HG03039 (cell line): ENCODE measurements around the gene SMIM15.

ENCODE experiments used
- ATAC-seq: cut with Tn5 transposase; IDR thresholded peaks from one replicate; pipeline ENCODE4 v1.9.1; 2021; ENCODE audit warnings: mild to moderate bottlenecking, moderate library complexity; ENCODE audit not compliant: unreplicated experiment

The SMIM15 gene

DNA sequence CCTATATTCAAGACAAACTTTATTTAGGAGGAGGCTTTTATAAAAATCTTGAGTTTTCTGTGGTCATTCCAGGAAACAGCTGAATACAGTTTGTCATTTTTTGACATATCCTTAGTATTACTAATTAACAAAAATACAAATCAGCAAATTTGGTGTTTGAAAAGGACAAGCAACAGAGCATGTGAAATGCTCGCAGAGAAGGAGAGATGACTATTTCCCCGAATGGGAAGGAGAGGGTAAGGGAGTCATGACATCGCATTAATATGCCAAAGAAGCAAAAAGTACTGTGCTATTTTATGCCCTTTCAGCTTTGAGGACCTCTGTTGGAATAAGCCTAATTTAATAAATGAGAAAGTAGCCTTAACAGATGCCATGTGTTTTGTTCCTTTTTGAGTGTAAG, 1.8 kb downstream of the SMIM15 start:
- ATAC-seq, result no peak

DNA sequence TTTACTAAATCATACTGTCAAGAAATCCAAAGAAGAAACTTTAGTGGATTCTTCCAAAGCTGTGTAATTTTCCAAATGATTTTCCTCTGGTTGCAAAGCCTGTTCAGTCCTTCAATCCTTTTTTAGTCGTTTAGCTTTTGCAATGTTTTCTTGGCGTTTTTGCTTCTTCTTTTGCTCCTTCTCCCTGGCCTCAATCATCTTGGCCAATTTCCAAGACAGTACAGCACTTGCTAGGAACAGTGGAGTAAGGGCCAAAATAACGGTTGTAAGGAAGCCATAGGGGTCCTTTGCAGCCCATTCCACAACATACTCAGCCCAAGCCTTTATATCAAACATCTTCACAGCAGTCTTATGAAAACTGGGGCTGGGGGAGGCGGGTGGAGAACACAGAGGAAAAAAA, 2.4 kb downstream of the SMIM15 start:
- ATAC-seq, result no peak

- ATAC-seq, result no peak
Observed at GRCh38 chr5:61159070-61159469, 3.2 kb downstream of the SMIM15 start.

DNA sequence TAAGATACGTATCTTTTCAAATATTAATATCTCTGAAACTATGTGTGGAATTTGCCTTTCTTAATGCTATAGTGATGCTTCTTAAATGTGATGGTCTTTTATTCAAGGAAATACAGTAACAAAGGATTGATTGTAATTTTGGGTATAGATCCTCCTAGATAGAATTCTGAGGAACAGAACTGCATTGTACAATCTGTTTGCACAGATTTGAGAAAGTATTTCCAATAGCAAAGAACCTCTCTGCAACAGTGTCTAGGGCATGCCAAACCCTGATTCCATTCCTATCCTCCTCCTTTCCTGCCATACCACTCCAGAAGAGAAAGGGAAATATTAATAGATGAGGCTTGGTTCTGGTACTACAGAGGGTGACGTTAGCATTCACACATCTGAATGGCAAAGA, 10.4 kb downstream of the SMIM15 start:
- no peak for ATAC-seq

DNA sequence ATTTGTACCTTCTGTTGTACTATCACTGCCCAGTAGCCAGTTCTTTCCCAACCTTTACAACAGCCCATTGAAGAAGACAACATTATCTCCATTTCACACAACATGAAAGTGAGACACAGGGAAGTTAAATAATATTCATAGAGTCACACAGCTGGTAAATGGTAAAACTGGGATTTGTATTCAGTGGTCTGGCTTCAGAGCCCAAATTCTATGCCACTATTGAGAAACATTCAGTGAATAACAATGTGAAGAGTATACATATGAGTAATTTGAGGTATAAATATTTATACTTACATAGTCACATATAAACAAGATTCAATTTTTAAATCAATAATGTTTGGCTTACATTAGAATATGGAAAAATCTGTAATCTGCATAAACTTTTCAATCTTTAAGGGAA, 13.8 kb downstream of the SMIM15 start:
- no peak for ATAC-seq

- ATAC-seq, result no peak
Observed at GRCh38 chr5:61142811-61143210, 19.5 kb downstream of the SMIM15 start.

DNA sequence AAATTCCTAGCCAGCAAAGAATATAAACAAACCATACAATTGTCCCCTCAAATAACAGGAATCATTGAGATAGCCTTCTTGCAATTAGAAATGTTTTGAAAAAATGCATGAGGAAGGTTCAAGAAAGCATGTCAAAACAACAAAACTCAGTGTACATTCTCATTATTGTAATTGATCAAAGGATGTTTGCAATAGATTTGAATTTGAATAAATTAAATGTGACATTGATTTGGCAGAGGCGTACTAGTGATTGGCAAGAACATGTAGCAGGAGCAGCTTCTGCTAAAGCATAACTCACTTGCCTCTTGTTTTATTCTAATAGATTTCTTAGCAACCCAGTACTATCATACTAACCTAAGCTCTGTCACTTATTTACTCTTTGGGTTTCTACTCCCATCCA, 19.9 kb downstream of the SMIM15 start:
- no peak for ATAC-seq

- ATAC-seq, result no peak
Observed at GRCh38 chr5:61141801-61142200, 20.5 kb downstream of the SMIM15 start.

GRCh38 chr5:61139931-61140330, 22.3 kb downstream of the SMIM15 start:
- no peak for ATAC-seq

- no peak for ATAC-seq
Observed at GRCh38 chr5:61139094-61139873, 23.0 kb downstream of the SMIM15 start.

DNA sequence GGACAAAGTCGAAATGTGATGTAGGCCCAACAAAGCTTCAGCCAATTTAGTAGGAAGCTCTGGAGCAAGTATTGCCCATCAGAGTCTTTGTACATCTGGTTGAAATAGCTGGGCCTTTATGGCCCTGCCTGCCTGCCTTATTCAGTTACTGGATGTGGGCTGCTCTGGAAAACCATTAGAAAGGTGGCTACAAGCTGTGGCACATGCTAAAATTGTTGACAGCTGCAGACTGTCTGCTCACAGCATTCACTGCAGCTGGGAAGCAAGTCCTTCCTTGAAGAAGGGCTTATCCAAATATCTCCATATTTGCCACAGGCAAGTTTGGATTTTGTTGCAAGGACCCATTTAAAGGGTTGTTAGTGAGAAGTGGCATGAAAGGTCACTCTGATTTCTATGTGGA, 24.4 kb downstream of the SMIM15 start:
- no peak for ATAC-seq

- ATAC-seq, result no peak
Observed at GRCh38 chr5:61132559-61132958, 29.7 kb downstream of the SMIM15 start.

- ATAC-seq, result no peak
Observed at GRCh38 chr5:61130289-61130688, 32.0 kb downstream of the SMIM15 start.

DNA sequence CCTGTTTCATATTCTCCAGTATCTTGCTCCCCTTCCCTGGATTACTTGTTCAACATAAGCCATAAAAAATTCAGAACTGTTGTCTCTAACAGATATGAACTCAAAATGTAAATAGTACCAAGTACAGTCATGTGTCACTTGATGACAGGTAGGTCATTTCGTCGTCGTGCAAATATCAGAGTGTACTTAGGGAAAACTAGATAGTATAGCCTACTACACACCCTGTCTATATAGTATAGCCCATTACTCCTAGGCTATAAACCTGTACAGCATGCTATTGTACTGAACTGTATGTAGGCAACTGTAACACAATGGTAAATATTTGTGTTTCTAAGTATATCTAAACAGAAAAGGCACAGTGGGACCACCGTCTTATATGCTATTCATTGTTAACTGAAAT, 39.1 kb downstream of the SMIM15 start:
- ATAC-seq, result no peak

- ATAC-seq, result no peak
Observed at GRCh38 chr5:61120534-61120933, 41.7 kb downstream of the SMIM15 start.

DNA sequence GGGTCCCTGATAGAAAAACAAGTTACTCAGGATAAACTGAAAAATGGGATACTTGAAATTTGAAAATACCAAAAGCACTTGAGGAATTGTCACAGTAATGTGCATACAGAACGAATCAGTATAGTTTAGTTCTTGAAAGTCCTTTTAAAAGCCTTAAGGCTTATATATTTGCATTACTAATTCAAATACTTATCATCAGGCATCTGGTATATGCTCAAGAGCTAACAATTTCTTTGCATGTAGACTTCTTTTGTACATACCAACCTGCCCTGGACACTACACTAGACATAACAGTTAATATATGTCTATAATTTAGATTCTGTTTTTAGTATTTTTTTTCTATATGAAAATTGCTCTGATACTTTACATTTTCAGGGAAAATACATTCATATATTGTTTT, 43.2 kb downstream of the SMIM15 start:
- no peak for ATAC-seq

- no peak for ATAC-seq
Observed at GRCh38 chr5:61115968-61116367, 46.3 kb downstream of the SMIM15 start.

DNA sequence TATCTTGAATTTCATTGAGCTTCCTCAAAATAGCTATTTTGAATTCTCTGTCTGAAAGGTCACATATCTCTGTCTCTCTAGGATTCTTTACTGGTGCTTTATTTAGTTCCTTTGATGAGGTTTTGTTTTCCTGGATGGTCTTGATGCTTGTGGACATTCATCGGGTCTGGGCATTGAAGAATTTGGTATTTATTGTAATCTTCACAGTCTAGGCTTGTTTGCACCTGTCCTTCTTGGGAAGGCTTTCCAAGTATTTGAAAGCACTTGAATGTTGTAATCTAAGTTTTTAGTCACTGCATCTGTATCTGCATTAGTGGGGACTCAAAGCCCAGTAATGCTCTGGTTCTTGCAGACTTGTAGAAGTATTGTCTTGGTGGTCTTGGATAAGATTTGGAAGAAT, 47.8 kb downstream of the SMIM15 start:
- ATAC-seq, result no peak
